GM12878 (cell line): Measurements from ENCODE around the gene APC2. TPM values are rescaled to one million over a fixed set of nuclear protein-coding genes. Genes with fewer than 3 reads are reported as not detected.

Source experiments
- ASH2L ChIP-seq: fragments of 300-600, 200-600 bp; sonication (generic); IDR thresholded peaks from 2 replicates; pipeline ENCODE4 v1.6.1; 2017; ENCODE audit warnings: low read depth, mild to moderate bottlenecking, borderline replicate concordance
- BHLHE40 ChIP-seq, 2 experiments: fragments of 450-650 bp in 1 of 2; IDR thresholded peaks; 2 replicates each; pipeline ENCODE4 v1.6.1; 2011 to 2017; ENCODE audit warnings: low read depth in 2 of 2, borderline replicate concordance in 1 of 2, improper control_type of control experiment in 1 of 2, low read length in 1 of 2, mild to moderate bottlenecking in 1 of 2
- CTCF ChIP-seq, 3 experiments: IDR thresholded peaks in 2 of 3; conservative IDR thresholded peaks in 1 of 3; 2 replicates each; pipeline ENCODE4 v1.5.1; 2011; ENCODE audit warnings: low read depth in 3 of 3, low read length in 3 of 3, mild to moderate bottlenecking in 3 of 3, control low read depth in 2 of 3, moderate library complexity in 2 of 3, inconsistent platforms in 1 of 3, mixed read lengths in 1 of 3; ENCODE audit not compliant: control insufficient read depth in 2 of 3, insufficient read depth in 1 of 3; ENCODE audit errors: extremely low read depth in 1 of 3
- DPF2 ChIP-seq: fragments of 450-650 bp; IDR thresholded peaks from 2 replicates; pipeline ENCODE4 v1.6.1; 2017; ENCODE audit warnings: mild to moderate bottlenecking
- E4F1 ChIP-seq: fragments of 450-650 bp; IDR thresholded peaks from 2 replicates; pipeline ENCODE4 v1.6.1; 2018; ENCODE audit warnings: borderline replicate concordance, mild to moderate bottlenecking; ENCODE audit not compliant: partially characterized antibody
- NBN ChIP-seq: fragments of 450-650 bp; IDR thresholded peaks from 2 replicates; pipeline ENCODE4 v1.6.1; 2016
- RB1 ChIP-seq: fragments of 450-650 bp; formaldehyde crosslinking; IDR thresholded peaks from 2 replicates; pipeline ENCODE4 v1.6.1; 2017; ENCODE audit warnings: mild to moderate bottlenecking, borderline replicate concordance
- TCF12 ChIP-seq: IDR thresholded peaks from 2 replicates; pipeline ENCODE4 v1.6.1; 2011; ENCODE audit warnings: low read depth, mild to moderate bottlenecking, low read length
- WRNIP1 ChIP-seq: IDR thresholded peaks from 2 replicates; pipeline ENCODE4 v1.6.1; 2011; ENCODE audit warnings: low read depth, low read length, improper control_type of control experiment, borderline replicate concordance
- ZNF592 ChIP-seq: fragments of 450-650 bp; IDR thresholded peaks from 2 replicates; pipeline ENCODE4 v1.6.1; 2017; ENCODE audit warnings: mild to moderate bottlenecking, moderate library complexity
- ZNF622 ChIP-seq: fragments of 450-650 bp; IDR thresholded peaks from 2 replicates; pipeline ENCODE4 v1.6.1; 2017; ENCODE audit warnings: mild to moderate bottlenecking, inconsistent platforms
- ZZZ3 ChIP-seq: IDR thresholded peaks from 2 replicates; pipeline ENCODE4 v1.6.1; 2011; ENCODE audit warnings: low read depth; ENCODE audit not compliant: control insufficient read depth, insufficient read length
- polyA plus RNA-seq, 11 experiments: library from polyadenylated mRNA; depleted of rRNA in 4 of 11; unstranded in 6 of 11; stranded (reverse) in 5 of 11; fragments of >200 nt; fragmentation: Nextera tagmentation in 4 of 11; fragmentation: Illumina TruSeq in 1 of 11; extraction: Ambion mirVana in 4 of 11; extraction: Trizol in 1 of 11; gene quantifications; 1 replicate in 1 of 11; 2 replicates in 10 of 11; pipeline versions ENCODE4 v1.2.1 to v1.2.3, GENCODE V29; 2011 to 2016; ENCODE audit warnings: inconsistent platforms in 2 of 11, missing spikeins in 2 of 11, low read depth in 1 of 11
- total RNA-seq, 4 experiments: library from RNA; depleted of rRNA in 3 of 4; stranded (reverse); fragments of >200 nt in 3 of 4; fragmentation: Illumina TruSeq in 1 of 4; extraction: Trizol in 1 of 4; gene quantifications; 2 replicates each; pipeline versions ENCODE4 v1.2.1 to v1.2.3, GENCODE V29; 2013 to 2021
- TF ChIP-seq, protein P1 (sequence below): IDR thresholded peaks from 2 replicates; pipeline ENCODE4 v1.6.1; 2011; ENCODE audit warnings: borderline replicate concordance, low read depth, mild to moderate bottlenecking, moderate library complexity, low read length; ENCODE audit not compliant: insufficient read depth, poor library complexity, severe bottlenecking
- TF ChIP-seq, protein P2 (sequence below): fragments of 450-650 bp; formaldehyde crosslinking; IDR thresholded peaks from 2 replicates; pipeline ENCODE4 v1.5.0; 2022; ENCODE audit warnings: mild to moderate bottlenecking, missing genetic modification characterization

The APC2 gene
- total and polyA plus RNA-seq, 10 of the 15 experiments (the other 5 are each of a cell fraction or from before 2014, with no cell fraction given) = under 0.01 to 0.73 (median 0.04) TPM; not detected in 5

GRCh38 chr19:1478934-1479707 lies 29.2 kb downstream of the APC2 start, which contains the start of gene C19orf25 (continued):
- TF ChIP-seq, protein P1, sequence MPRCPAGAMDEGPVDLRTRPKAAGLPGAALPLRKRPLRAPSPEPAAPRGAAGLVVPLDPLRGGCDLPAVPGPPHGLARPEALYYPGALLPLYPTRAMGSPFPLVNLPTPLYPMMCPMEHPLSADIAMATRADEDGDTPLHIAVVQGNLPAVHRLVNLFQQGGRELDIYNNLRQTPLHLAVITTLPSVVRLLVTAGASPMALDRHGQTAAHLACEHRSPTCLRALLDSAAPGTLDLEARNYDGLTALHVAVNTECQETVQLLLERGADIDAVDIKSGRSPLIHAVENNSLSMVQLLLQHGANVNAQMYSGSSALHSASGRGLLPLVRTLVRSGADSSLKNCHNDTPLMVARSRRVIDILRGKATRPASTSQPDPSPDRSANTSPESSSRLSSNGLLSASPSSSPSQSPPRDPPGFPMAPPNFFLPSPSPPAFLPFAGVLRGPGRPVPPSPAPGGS = no peak
- TF ChIP-seq RB1 (peak; percentile 77), TCF12 (peak; percentile 54; the same call in 1 of the 2 replicates), BHLHE40 (IDR thresholded peaks at IDR 0.05; ENCODE audit: borderline replicate concordance in 1 of 2, low read depth in 2 of 2, low read length in 1 of 2) (peak in 1 of 2 experiments; percentile 88; a peak in 3 of 4 replicates), ZNF622 (no peak), ZZZ3 (no peak), DPF2 (peak; percentile 84), NBN (peak; percentile 90; the same call in 1 of the 2 replicates), WRNIP1 (no peak), E4F1 (peak; percentile 79), CTCF (IDR thresholded peaks at IDR 0.05 in 2 of 3, conservative IDR thresholded peaks at IDR 0.05 in 1 of 3; ENCODE audit: control insufficient read depth in 2 of 3, extremely low read depth in 1 of 3, insufficient read depth in 1 of 3, low read depth in 3 of 3, low read length in 3 of 3) (no peak), ASH2L (no peak), ZNF592 (no peak)
- TF ChIP-seq, protein P2, sequence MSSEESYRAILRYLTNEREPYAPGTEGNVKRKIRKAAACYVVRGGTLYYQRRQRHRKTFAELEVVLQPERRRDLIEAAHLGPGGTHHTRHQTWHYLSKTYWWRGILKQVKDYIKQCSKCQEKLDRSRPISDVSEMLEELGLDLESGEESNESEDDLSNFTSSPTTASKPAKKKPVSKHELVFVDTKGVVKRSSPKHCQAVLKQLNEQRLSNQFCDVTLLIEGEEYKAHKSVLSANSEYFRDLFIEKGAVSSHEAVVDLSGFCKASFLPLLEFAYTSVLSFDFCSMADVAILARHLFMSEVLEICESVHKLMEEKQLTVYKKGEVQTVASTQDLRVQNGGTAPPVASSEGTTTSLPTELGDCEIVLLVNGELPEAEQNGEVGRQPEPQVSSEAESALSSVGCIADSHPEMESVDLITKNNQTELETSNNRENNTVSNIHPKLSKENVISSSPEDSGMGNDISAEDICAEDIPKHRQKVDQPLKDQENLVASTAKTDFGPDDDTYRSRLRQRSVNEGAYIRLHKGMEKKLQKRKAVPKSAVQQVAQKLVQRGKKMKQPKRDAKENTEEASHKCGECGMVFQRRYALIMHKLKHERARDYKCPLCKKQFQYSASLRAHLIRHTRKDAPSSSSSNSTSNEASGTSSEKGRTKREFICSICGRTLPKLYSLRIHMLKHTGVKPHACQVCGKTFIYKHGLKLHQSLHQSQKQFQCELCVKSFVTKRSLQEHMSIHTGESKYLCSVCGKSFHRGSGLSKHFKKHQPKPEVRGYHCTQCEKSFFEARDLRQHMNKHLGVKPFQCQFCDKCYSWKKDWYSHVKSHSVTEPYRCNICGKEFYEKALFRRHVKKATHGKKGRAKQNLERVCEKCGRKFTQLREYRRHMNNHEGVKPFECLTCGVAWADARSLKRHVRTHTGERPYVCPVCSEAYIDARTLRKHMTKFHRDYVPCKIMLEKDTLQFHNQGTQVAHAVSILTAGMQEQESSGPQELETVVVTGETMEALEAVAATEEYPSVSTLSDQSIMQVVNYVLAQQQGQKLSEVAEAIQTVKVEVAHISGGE (CRISPR knock-in tag) = no peak; the same call in none of the 2 replicates
